ENCODE results near the gene TMEFF2.
"Not testable (repeated sequence)": the region's sequence is repeated elsewhere in the genome, so short reads cannot be mapped to it uniquely, and the experiment has no call there.

The TMEFF2 gene

GRCh38 chr2:191931329-191931728 is 263.4 kb downstream of the TMEFF2 start:
- DNase-seq (ENCODE audit: low spot score): no peak

GRCh38 chr2:191930205-191930604 is 264.5 kb downstream of the TMEFF2 start:
- DNase-seq (ENCODE audit: low spot score): no peak

- DNase-seq (ENCODE audit: low spot score): no peak
These were observed 265.4 kb downstream of the TMEFF2 start for GRCh38 chr2:191929288-191929687.

DNA sequence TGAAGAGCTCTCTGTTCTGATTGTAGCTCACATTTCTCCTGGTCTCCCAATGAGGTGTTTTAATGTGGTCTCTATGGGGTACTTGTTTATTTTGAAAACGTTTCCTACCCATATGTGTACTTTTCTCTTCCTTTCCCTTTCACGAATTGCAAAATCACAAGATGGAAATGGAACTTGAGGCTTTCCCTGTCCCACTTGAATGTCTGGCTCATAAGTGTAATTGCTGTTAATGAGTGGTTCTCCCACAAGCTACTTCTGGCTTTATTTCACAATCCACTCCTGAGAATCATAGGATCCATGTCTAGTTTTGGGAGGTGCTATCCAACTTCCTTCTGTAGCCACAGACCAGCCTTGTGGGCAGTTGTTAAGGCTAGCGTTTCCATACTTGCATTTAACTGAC is 266.7 kb downstream of the TMEFF2 start:
- no peak for DNase-seq (ENCODE audit: low spot score)

DNA sequence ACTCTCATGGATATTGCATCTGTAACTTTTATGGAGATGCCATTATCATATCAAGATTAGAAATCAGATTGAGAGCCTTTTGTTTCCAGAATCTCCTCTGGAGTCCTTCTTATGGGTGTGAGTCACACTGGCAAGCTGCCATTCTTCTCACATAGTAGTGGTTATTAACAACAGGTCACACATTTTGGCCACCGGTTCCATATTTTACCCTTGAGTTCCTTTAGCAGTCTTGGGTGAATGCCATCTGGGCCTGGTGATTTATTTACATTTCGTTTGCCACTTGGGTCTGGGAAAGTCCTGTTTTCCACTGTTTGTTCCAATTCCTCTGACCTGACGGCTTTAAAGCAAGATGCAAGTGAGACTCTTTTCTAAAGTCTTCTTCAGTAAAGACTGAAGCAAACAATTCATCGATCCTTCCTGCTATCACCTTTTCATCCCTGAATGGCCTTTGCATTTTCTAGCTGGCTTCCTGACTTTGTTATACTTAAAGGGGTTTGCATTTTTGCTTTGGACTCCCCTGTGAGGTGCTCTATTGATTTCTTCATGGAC is 267.3 kb downstream of the TMEFF2 start:
- no peak for DNase-seq (ENCODE audit: low spot score)

DNA sequence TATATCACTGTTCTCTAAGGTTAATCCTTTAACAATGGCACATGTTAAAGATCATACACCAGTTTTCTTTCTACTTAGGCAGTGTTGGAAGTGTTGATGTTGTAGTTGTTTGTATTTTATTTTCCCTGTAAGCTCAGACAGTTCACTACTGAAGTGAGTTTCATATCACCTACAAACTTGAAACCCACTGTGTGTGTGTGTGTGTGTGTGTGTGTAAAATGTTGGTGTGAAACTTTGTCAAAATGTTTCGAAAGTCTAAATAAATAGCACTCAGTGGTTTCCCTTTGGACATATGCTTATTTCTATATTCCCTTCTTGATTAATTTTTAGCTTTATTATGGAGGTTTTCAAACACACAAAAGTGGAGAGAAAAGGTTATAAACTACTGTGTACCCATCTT is 268.1 kb downstream of the TMEFF2 start:
- DNase-seq (ENCODE audit: low spot score): no peak

- no peak for DNase-seq (ENCODE audit: low spot score)
These were observed 271.1 kb downstream of the TMEFF2 start for GRCh38 chr2:191923652-191923997.

DNA sequence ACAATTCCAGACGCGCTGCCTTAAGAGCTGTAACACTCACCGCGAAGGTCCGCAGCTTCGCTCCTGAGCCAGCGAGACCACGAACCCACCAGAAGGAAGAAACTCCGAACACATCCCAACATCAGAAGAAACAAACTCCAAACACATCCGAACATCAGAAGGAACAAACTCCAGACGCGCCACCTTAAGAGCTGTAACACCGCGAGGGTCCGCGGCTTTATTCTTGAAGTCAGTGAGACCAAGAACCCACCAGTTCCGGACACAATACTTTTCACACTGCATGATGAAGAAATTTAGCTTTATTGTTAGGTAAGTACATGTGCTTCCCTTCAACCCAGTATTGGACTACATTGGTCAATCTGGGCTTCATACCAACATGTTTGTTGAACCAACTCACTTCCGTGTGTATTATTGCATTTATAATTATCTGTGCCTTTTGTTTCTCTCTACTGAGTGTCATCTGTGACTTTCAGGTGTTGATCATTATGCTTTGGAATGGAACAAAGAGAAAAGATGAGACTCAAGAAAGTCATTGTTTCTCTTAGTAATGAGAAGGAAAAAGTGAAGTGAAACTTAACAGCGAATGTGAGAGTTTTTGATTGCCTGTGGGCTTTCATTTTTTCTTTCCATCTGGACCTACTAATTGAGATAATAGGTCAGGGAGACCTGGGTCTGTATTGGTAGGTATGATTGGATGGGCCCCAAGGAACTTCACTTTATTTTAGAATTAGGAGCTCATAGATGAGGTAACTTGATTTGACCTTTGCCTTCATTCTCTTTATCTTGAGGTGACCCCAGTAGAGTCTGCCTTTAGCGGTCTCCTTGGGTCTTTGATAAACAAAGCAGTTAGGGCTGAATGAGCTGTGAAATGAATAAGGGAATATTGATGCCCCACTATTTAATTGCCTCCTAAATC is 271.7 kb downstream of the TMEFF2 start:
- DNase-seq (ENCODE audit: low spot score): no peak

GRCh38 chr2:191921650-191922049 is 273.1 kb downstream of the TMEFF2 start:
- not testable (repeated sequence) for DNase-seq (ENCODE audit: low spot score)

- DNase-seq (ENCODE audit: low spot score): no peak
These were observed 274.2 kb downstream of the TMEFF2 start for GRCh38 chr2:191920502-191920901.

DNA sequence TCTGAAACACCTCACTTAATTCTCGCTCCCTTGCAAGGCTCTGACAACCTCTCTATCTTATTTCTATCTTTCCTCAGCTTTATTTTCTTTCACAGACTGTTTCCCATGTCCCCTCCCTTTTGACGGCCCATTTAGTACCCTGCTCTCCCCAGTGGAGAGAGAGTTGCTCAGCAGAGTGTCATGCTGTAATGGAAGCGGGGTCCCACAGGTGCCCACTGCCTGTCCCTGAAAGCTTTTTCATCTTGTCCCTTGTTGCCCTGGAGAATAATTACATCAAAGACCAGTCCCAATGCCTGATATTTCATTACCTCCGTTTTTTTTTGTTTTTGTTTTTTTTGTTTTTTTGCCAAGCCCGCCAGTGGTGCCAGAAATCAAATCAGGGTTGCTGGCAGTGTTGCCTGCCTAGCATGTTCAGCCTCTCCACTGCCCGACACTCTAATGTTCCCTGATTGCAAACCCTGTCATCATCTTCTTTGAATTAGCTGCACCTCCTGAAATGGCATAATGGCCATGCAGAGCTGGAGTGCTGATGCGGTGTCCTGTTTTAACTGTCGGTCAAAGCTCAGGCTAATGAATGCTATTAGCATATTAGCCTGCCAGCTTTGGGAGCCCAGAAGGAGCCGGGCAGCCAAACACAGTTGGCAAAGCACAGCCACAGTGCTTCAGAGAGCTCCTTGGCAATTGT is 276.6 kb downstream of the TMEFF2 start:
- no peak for DNase-seq (ENCODE audit: low spot score)

- no peak for DNase-seq (ENCODE audit: low spot score)
These were observed 277.3 kb downstream of the TMEFF2 start for GRCh38 chr2:191917430-191917881.

DNA sequence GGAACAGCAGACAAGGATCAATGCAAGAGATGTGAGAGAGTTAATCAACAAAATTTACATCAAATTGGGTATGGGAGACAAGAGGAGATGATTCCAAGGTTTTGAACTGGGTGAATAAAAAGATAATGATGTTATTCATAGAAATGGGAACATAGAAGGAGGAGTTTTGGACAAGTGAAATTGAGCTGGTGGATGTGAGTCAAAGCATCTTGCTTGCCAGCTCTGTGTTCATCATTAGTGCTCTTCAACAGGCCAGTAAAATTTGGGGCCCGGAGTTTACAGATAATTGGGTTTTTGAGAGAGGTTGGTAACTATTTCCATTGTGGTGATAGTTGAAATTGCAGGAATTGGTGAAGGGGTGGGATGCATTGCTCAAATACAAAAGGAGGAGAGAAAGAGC is 277.9 kb downstream of the TMEFF2 start:
- DNase-seq (ENCODE audit: low spot score): no peak

DNA sequence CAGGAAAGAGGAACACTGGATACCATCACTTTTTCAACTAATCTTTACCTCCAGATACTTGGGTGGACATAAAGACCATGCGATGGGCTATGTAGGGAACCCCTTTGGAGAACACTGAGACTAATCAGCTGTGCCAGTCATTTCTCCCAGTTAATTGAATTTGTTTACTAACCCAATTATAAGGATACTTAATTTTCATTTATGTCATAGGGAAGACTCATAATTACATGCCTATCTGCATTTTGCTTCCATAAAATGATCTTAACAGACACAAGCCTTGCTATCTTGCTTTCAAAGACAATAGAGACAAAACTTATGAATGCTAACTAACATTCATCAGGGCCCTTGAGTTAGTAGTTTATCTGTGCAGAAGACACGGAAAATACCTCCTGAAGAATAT is 279.0 kb downstream of the TMEFF2 start:
- DNase-seq (ENCODE audit: low spot score): no peak

DNA sequence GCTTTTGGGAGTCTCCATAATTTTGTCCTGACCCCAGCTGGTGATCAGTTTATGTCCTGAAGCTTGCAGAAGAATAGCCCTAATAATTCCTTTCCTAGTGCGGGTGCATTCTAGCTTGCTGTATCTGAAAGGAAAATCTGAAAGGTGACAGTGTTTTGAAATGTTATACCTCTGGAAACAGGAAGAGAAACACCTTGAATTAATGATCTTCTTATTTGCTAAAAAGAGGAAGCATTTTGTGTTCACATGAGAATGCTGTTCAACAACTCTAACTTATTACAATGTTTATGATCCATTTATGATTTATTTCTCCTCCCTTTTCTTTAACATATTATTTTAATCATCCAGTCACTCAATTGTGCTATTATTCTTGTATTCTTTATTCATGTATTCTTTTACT is 280.9 kb downstream of the TMEFF2 start:
- DNase-seq (ENCODE audit: low spot score): no peak

GRCh38 chr2:191912764-191913163 is 282.0 kb downstream of the TMEFF2 start:
- no peak for DNase-seq (ENCODE audit: low spot score)

DNA sequence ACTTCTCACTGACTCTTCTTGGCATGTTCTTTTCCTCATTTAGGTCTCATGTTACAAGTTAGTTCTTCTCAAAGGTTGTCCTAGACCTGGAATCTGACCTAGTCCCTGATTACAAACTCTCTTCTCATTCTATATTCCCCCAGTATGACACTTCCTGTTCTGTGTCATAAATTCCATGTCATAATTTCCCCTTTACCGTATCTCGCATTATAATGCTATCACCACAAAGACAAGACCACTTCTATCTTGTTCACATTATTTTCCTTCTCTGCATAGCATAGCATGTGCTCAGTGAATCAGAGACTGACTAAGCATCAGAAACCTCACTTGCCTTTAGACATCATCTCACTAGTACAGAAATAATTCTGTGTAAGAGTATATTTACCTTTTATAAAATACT is 284.2 kb downstream of the TMEFF2 start:
- no peak for DNase-seq (ENCODE audit: low spot score)

DNA sequence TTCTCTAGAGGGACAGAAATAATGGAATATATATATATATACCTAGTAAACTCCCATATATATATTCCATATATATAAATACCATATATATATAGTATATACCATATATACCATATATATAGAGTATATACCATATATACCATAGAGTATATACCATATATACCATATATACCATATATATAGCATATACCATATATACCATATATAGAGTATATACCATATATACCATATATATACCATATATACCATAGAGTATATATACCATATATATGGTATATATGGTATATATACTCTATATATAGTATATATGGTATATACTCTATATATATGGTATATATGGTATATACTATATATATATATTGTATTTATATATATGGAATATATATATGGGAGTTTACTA is 285.9 kb downstream of the TMEFF2 start:
- no peak for DNase-seq (ENCODE audit: low spot score)

- DNase-seq (ENCODE audit: low spot score): no peak
These were observed 287.2 kb downstream of the TMEFF2 start for GRCh38 chr2:191907545-191907944.

DNA sequence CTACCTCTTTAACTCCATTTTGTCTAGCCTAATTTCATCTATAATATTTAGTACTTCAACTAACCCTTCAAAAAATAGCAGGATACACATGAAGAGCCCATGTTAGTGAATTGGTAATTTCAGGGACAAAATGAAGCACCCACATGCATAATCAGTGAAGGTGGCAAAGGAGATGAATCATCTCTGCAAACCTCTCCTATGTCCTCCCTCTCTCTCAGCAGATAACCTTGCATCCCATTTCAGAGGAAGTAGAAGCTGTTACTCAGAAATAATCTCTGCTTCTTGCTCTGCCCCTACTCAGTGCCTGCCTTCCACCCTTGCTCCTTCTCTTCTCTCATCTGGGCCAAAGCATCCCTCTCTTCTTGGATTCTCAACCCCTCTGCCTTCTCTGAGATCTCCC is 287.6 kb downstream of the TMEFF2 start:
- DNase-seq (ENCODE audit: low spot score): no peak

DNA sequence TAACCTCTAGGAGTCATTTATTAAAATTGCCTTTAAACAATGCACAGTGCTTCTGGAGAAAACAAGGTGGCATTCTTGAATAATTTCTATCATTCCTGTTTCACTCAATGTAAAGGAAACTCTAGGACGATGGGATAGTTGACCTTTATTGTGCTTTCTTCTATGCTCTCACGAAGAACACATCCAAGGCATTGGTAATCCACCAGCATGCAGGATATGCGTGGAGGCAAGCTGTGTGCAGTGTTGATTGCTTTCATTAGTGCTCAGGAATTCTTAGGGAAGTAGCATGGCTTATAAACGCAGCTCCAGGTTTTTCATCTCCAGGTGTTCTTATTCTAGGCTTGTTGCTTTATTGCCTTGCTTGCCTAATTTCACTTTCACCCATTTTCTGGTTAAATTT is 289.4 kb downstream of the TMEFF2 start:
- no peak for DNase-seq (ENCODE audit: low spot score)

DNA sequence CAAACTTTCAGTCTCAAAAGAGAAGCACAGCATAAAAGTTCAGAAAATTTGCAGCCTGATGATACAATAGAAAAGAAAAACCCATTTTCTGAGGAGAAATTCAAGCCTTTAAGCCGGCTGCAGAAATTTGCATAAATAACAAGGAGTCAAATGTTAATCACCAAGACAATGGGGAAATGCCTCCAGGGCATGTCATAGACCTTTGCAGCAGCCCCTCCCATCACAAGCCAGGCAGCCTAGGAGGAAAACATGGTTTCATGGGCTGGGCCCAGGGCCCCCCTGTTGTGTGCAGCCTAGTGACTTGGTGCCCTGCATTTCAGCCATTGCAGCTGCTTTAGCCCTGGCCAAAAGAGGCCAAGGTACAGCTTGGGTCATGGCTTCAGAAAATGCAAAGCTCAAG is 293.7 kb downstream of the TMEFF2 start:
- no peak for DNase-seq (ENCODE audit: low spot score)

- no peak for DNase-seq (ENCODE audit: low spot score)
These were observed 295.3 kb downstream of the TMEFF2 start for GRCh38 chr2:191899410-191899809.

Measured in hematopoietic multipotent progenitor cell treated with erythropoietin and hydrocortisone succinate and interleukin-3 and kit ligand, for 17 days (in vitro differentiated cells).